Adrenal gland (tissue), 5 donors: ENCODE results near the gene CLEC16A.

ENCODE experiments used
- CTCF ChIP-seq, 6 experiments: fragments of 450-650 bp in 4 of 6; fragments of 200-600 bp in 2 of 6; sonication (generic) in 1 of 6; IDR thresholded peaks; 1 replicate in 5 of 6; 2 replicates in 1 of 6; pipeline versions ENCODE4 v1.5.1 to v1.8.0; 2016 to 2021; ENCODE audit warnings: antibody characterized with exemption in 6 of 6, mild to moderate bottlenecking in 2 of 6, moderate library complexity in 1 of 6
- POLR2A ChIP-seq, 2 donors: fragments of 450-650 bp; IDR thresholded peaks; one replicate each; pipeline ENCODE4 v1.6.1; 2017; ENCODE audit warnings: antibody characterized with exemption in 2 of 2, mild to moderate bottlenecking in 2 of 2, moderate library complexity in 1 of 2
- donor health status: DM: no; HTN: no; CAD: no.

- no peak for TF ChIP-seq POLR2A (IDR thresholded peaks at IDR 0.05)
- no peak for TF ChIP-seq CTCF (IDR thresholded peaks at IDR 0.05)
Measured at GRCh38 chr16:11034481-11034931, 90.1 kb downstream of the CLEC16A start.
